ENCODE results near the gene PIP5K1B.

GRCh38 chr9:68780720-68781119 lies 75.7 kb downstream of the PIP5K1B start:
- TF ChIP-seq POLR2A (IDR thresholded peaks at IDR 0.05) (no peak), CTCF (IDR thresholded peaks at IDR 0.05) (no peak)
